Chondrocyte (in vitro differentiated cells): Measurements from ENCODE around the gene GABRB1. TPM values are rescaled to one million over a fixed set of nuclear protein-coding genes. Genes with fewer than 3 reads are reported as not detected.

Experiments
- DNase-seq: peaks from one replicate; pipeline ENCODE4 v3.0.0; 2021; ENCODE audit warnings: mixed read lengths, low spot score
- H3K27ac Mint-ChIP-seq: one replicate; pipeline ENCODE4 v1.8.0; 2021; ENCODE audit warnings: mild to moderate bottlenecking, moderate library complexity, mixed read lengths; ENCODE audit not compliant: unreplicated experiment
- H3K27me3 Mint-ChIP-seq: 2 replicates; pipeline ENCODE4 v1.8.0; 2021; ENCODE audit warnings: low read depth, mixed read lengths
- H3K36me3 Mint-ChIP-seq: 2 replicates; pipeline ENCODE4 v1.8.0; 2021; ENCODE audit warnings: low read depth, mixed read lengths
- H3K4me1 Mint-ChIP-seq: 2 replicates; pipeline ENCODE4 v1.8.0; 2021; ENCODE audit warnings: low read depth, mild to moderate bottlenecking, mixed read lengths
- H3K4me3 Mint-ChIP-seq: one replicate; pipeline ENCODE4 v1.8.0; 2021; ENCODE audit warnings: mild to moderate bottlenecking, moderate library complexity, mixed read lengths; ENCODE audit not compliant: unreplicated experiment
- H3K9me3 Mint-ChIP-seq: 2 replicates; pipeline ENCODE4 v1.8.0; 2021; ENCODE audit warnings: low read depth, mixed read lengths
- CTCF ChIP-seq: fragments of 200-600 bp; sonication (generic); IDR thresholded peaks from 2 replicates; pipeline ENCODE4 v1.5.0; 2021; ENCODE audit warnings: antibody characterized with exemption, mild to moderate bottlenecking, moderate library complexity
- total RNA-seq: library from RNA; stranded (reverse); gene quantifications from 3 replicates; pipeline ENCODE4 v1.2.1, GENCODE V29; 2021

The GABRB1 gene
- total RNA-seq, 1 donor from 2014 or later, result not detected

GRCh38 chr4:47084111-47084510 is 52.7 kb downstream of the GABRB1 start:
- no peak for TF ChIP-seq CTCF

GRCh38 chr4:47084795-47085194 is 53.4 kb downstream of the GABRB1 start:
- peaks cover 16% of the 10 kb centered on the region for H3K27me3 Mint-ChIP-seq
- no peak overlapping the region for H3K4me3 Mint-ChIP-seq
- no peaks in the 10 kb centered on the region for H3K9me3 Mint-ChIP-seq
- no peak overlapping the region for H3K27ac Mint-ChIP-seq
- no peak for DNase-seq
- TF ChIP-seq CTCF, result no peak
- no peaks in the 10 kb centered on the region for H3K36me3 Mint-ChIP-seq
- no peaks in the 10 kb centered on the region for H3K4me1 Mint-ChIP-seq

More at GRCh38 chr4:47084111-47084510, 52.7 kb downstream of the GABRB1 start:
- Mint-ChIP-seq H3K27ac (no peak overlapping the region), H3K27me3 (peaks cover 16% of the 10 kb centered on the region), H3K9me3 (no peaks in the 10 kb centered on the region), H3K4me1 (no peaks in the 10 kb centered on the region), H3K4me3 (no peak overlapping the region), H3K36me3 (no peaks in the 10 kb centered on the region)
- no peak for DNase-seq

- H3K4me3 Mint-ChIP-seq, result no peak overlapping the region
- no peaks in the 10 kb centered on the region for H3K9me3 Mint-ChIP-seq
- H3K27ac Mint-ChIP-seq, result no peak overlapping the region
- DNase-seq, result no peak
- peaks cover 11% of the 10 kb centered on the region for H3K27me3 Mint-ChIP-seq
- no peak for TF ChIP-seq CTCF
- no peaks in the 10 kb centered on the region for H3K36me3 Mint-ChIP-seq
- no peaks in the 10 kb centered on the region for H3K4me1 Mint-ChIP-seq
These were observed 56.9 kb downstream of the GABRB1 start for GRCh38 chr4:47088298-47088697.

- Mint-ChIP-seq H3K36me3 (no peaks in the 10 kb centered on the region), H3K27me3 (peaks cover 10% of the 10 kb centered on the region), H3K9me3 (no peaks in the 10 kb centered on the region), H3K27ac (no peak overlapping the region), H3K4me3 (no peak overlapping the region), H3K4me1 (no peaks in the 10 kb centered on the region)
- no peak for TF ChIP-seq CTCF
- DNase-seq, result no peak
These were observed 64.5 kb downstream of the GABRB1 start for GRCh38 chr4:47095884-47096283.

- Mint-ChIP-seq H3K36me3 (no peaks in the 10 kb centered on the region), H3K4me1 (no peaks in the 10 kb centered on the region), H3K27me3 (peaks cover 34% of the 10 kb centered on the region), H3K4me3 (no peak overlapping the region), H3K9me3 (no peaks in the 10 kb centered on the region), H3K27ac (no peak overlapping the region)
- no peak for TF ChIP-seq CTCF
- DNase-seq, result no peak
These were observed 70.1 kb downstream of the GABRB1 start for GRCh38 chr4:47101453-47101852.
